Ovary (tissue), 9 donors: Measurements from ENCODE around the gene AMTN. TPM values are rescaled to one million over a fixed set of nuclear protein-coding genes. Genes with fewer than 3 reads are reported as not detected.

Source experiments
- DNase-seq, 5 donors: peaks; one replicate each; pipeline ENCODE4 v3.0.0-alpha.2; 2019 to 2020
- H3K27ac ChIP-seq, 2 donors: fragments of 200-600 bp; one replicate each; pipeline versions ENCODE4 v1.5.1 to v1.8.0; 2019 to 2022
- H3K27me3 ChIP-seq: fragments of 200-600 bp; one replicate; pipeline ENCODE4 v1.8.0; 2022
- H3K36me3 ChIP-seq: fragments of 200-600 bp; sonication (generic); one replicate; pipeline ENCODE4 v1.5.1; 2019
- H3K4me1 ChIP-seq: one replicate; pipeline ENCODE4 v1.8.1; 2013; ENCODE audit warnings: mild to moderate bottlenecking, moderate library complexity; ENCODE audit not compliant: insufficient read depth
- H3K4me3 ChIP-seq: fragments of 200-600 bp; sonication (generic); one replicate; pipeline ENCODE4 v1.5.1; 2017
- H3K9me3 ChIP-seq, 2 donors: fragments of 200-600 bp in 1 of 2; sonication (generic) in 1 of 2; one replicate each; pipeline versions ENCODE4 v1.5.1 to v1.8.1; 2013 to 2019; ENCODE audit warnings: mild to moderate bottlenecking in 1 of 2, moderate library complexity in 1 of 2
- EP300 ChIP-seq: sonication (generic); formaldehyde crosslinking; IDR thresholded peaks from one replicate; pipeline ENCODE4 v1.6.1; 2017; ENCODE audit warnings: antibody characterized with exemption
- POLR2A ChIP-seq: fragments of 450-650 bp; IDR thresholded peaks from one replicate; pipeline ENCODE4 v1.6.1; 2017; ENCODE audit warnings: antibody characterized with exemption, mild to moderate bottlenecking, moderate library complexity
- WGBS, 3 donors: extraction: QIAGEN DNeasy Blood & Tissue Kit in 1 of 3; methylation state at CpG; one replicate each; pipeline versions ENCODE4 v1.1.5 to v1.1.7; 2013 to 2017; 5-methylcytosine and 5-hydroxymethylcytosine counted together
- intact Hi-C, 4 donors: fragments of 100-400 bp; cut with DNase I; formaldehyde crosslinking; loops; one replicate each; pipeline versions ENCODE4 v1.11.0 to v1.15.1; 2022 to 2023
- polyA plus RNA-seq, 2 donors: library from polyadenylated mRNA; stranded (reverse); fragments of 200-250 nt in 1 of 2; fragments of 350-450 nt in 1 of 2; fragmentation: Illumina TruSeq in 1 of 2; extraction: RNeasy Lipid Tissue Mini Kit (QIAGEN cat#74804) in 1 of 2; gene quantifications; one replicate each; pipeline ENCODE4 v1.2.3, GENCODE V29; 2013 to 2014
- total RNA-seq, 7 donors: library from RNA; depleted of rRNA in 2 of 7; stranded (reverse); fragments of >200 nt in 2 of 7; fragmentation: NEBNext Ultra II Directional in 3 of 7; extraction: Animal tissue kit (Norgen Biotek cat#: 25700) in 3 of 7; gene quantifications; one replicate each; pipeline versions ENCODE4 v1.1.0 to v1.2.4, GENCODE V29; 2016 to 2023
- TF ChIP-seq, protein P1 (sequence below), 3 donors: fragments of 450-650 bp in 2 of 3; fragments of 200-600 bp in 1 of 3; IDR thresholded peaks; one replicate each; pipeline versions ENCODE4 v1.5.1 to v1.8.0; 2016 to 2022; ENCODE audit warnings: antibody characterized with exemption in 3 of 3, mild to moderate bottlenecking in 1 of 3
- donor health status: DM: no; HTN: no; CAD: no; lungs with moderate emphysema.
- donor health status: DM: no; HTN: no; CAD: no.
- donor health status: Bipolar disorder and iron deficiency.
- donor health status: DM: yes; HTN: yes; CAD: no.
- donor health status: DM: no; HTN: no; CAD: no.
- donor health status: DM: yes; HTN: yes; CAD: no.

Gene AMTN
- total and polyA plus RNA-seq, 9 donors, result not detected

DNA sequence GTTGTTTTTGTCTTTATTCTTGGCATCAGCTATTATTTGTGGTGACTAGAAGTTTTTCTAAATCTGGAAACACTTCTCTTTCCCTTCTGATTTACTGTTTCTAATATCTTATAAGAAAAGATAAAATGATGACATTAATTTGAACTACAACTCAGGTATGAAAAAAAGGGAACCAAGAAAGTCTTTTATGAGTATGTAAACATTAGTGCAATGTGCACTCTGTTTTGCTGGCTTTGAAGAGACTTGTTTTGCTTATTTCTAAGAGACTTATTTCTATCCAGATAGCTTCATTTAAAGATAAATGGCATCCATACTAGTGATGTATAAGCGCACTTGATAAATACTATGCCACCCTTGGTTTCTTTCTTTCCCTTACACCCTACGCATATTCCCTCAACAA, 63.6 kb downstream of the AMTN start:
- Histone ChIP-seq H3K9me3 (no peaks in the 10 kb centered on the region), H3K27me3 (no peaks in the 10 kb centered on the region), H3K4me1 (no peaks in the 10 kb centered on the region), H3K4me3 (no peak overlapping the region), H3K36me3 (no peaks in the 10 kb centered on the region), H3K27ac (no peak overlapping the region)
- 81 to 93% (median 90%) methylated on average over 2 of the region's 2 CpGs for whole genome bisulfite sequencing, 3 donors
- TF ChIP-seq, protein P1, sequence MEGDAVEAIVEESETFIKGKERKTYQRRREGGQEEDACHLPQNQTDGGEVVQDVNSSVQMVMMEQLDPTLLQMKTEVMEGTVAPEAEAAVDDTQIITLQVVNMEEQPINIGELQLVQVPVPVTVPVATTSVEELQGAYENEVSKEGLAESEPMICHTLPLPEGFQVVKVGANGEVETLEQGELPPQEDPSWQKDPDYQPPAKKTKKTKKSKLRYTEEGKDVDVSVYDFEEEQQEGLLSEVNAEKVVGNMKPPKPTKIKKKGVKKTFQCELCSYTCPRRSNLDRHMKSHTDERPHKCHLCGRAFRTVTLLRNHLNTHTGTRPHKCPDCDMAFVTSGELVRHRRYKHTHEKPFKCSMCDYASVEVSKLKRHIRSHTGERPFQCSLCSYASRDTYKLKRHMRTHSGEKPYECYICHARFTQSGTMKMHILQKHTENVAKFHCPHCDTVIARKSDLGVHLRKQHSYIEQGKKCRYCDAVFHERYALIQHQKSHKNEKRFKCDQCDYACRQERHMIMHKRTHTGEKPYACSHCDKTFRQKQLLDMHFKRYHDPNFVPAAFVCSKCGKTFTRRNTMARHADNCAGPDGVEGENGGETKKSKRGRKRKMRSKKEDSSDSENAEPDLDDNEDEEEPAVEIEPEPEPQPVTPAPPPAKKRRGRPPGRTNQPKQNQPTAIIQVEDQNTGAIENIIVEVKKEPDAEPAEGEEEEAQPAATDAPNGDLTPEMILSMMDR (IDR thresholded peaks at IDR 0.05), result no peak
- no peak for TF ChIP-seq POLR2A
- TF ChIP-seq EP300, result no peak
- intact Hi-C loops, result no loop called here
- no peak for DNase-seq

Other genes starting within 250 kb of the AMTN start
- gene CABS1, start 183.6 kb upstream of the AMTN start, total RNA-seq, result not detected
- gene CABS1, start 183.6 kb upstream of the AMTN start, polyA plus RNA-seq, result not detected
- gene SMR3A, start 157.8 kb upstream of the AMTN start, total RNA-seq, result not detected
- gene SMR3A, start 157.8 kb upstream of the AMTN start, polyA plus RNA-seq, result not detected
- gene SMR3B, start 135.4 kb upstream of the AMTN start, total RNA-seq, result under 1 TPM in 1 of 7 donors, not detected in 6; 0.77 TPM
- gene SMR3B, start 135.4 kb upstream of the AMTN start, polyA plus RNA-seq, result not detected
- gene OPRPN, start 120.6 kb upstream of the AMTN start, total RNA-seq, result not detected
- gene OPRPN, start 120.6 kb upstream of the AMTN start, polyA plus RNA-seq, result not detected
- gene MUC7, start 46.4 kb upstream of the AMTN start, total RNA-seq, result not detected
- not detected for gene MUC7, start 46.4 kb upstream of the AMTN start, polyA plus RNA-seq
- gene AMBN, start 73.7 kb downstream of the AMTN start, total RNA-seq, result not detected
- gene AMBN, start 73.7 kb downstream of the AMTN start, polyA plus RNA-seq, result not detected
- gene ENAM, start 110.2 kb downstream of the AMTN start, total RNA-seq, result under 1 TPM in 2 of 7 donors, not detected in 5; 0.15 to 0.69 TPM
- gene ENAM, start 110.2 kb downstream of the AMTN start, polyA plus RNA-seq, result 1 to 10 TPM in 1 of 2 donors, under 1 TPM in 1; 0.01 to 1.0 TPM
- gene JCHAIN, start 147.9 kb downstream of the AMTN start, total RNA-seq, result 10 to 100 TPM in 1 of 7 donors, 1 to 10 TPM in 6; 1.4 to 27.7 (median 5.6) TPM
- 10 to 100 TPM in 1 of 2 donors, 1 to 10 TPM in 1; 8.9 to 93.0 TPM for gene JCHAIN, start 147.9 kb downstream of the AMTN start, polyA plus RNA-seq
- 10 to 100 TPM; 10.3 to 25.0 (median 21.5) TPM for gene UTP3, start 170.0 kb downstream of the AMTN start, total RNA-seq
- 10 to 100 TPM; 16.7 to 23.1 TPM for gene UTP3, start 170.0 kb downstream of the AMTN start, polyA plus RNA-seq
- gene RUFY3, start 203.4 kb downstream of the AMTN start, total RNA-seq, result 10 to 100 TPM; 52.8 to 84.0 (median 73.9) TPM
- gene RUFY3, start 203.4 kb downstream of the AMTN start, polyA plus RNA-seq, result 10 to 100 TPM; 35.2 to 52.5 TPM